ENCODE measurements around the gene CHPF2. TPM values are rescaled to one million over a fixed set of nuclear protein-coding genes. Genes with fewer than 3 reads are reported as not detected.

CHPF2 gene
- total RNA-seq, 1 donor from 2014 or later = 25.0 TPM

GRCh38 chr7:151213826-151214225 is 18.5 kb upstream of the CHPF2 start:
- no peak for FAIRE-seq
- no peak for DNase-seq (ENCODE audit: low read depth)
- Histone ChIP-seq H3K36me3 (ENCODE audit: control insufficient read depth, insufficient read depth, low read length) (peaks cover 19% of the 10 kb centered on the region), H3K27me3 (ENCODE audit: control insufficient read depth, insufficient read depth, low read length) (no peaks in the 10 kb centered on the region), H3K4me3 (ENCODE audit: low read depth, low read length) (no peak overlapping the region)
- TF ChIP-seq CTCF (IDR thresholded peaks at IDR 0.05; ENCODE audit: insufficient read depth, low read length, severe bottlenecking) = no peak

- no peak for DNase-seq (ENCODE audit: low read depth)
- no peak for FAIRE-seq
- Histone ChIP-seq H3K27me3 (ENCODE audit: control insufficient read depth, insufficient read depth, low read length) (no peaks in the 10 kb centered on the region), H3K36me3 (ENCODE audit: control insufficient read depth, insufficient read depth, low read length) (peaks cover 24% of the 10 kb centered on the region), H3K4me3 (ENCODE audit: low read depth, low read length) (no peak overlapping the region)
- no peak for TF ChIP-seq CTCF (IDR thresholded peaks at IDR 0.05; ENCODE audit: insufficient read depth, low read length, severe bottlenecking)
Measured at GRCh38 chr7:151215396-151215795, 16.9 kb upstream of the CHPF2 start.

GRCh38 chr7:151218170-151218569 is 14.1 kb upstream of the CHPF2 start:
- H3K36me3 ChIP-seq (ENCODE audit: control insufficient read depth, insufficient read depth, low read length) = peaks cover 38% of the 10 kb centered on the region
- TF ChIP-seq CTCF (IDR thresholded peaks at IDR 0.05; ENCODE audit: insufficient read depth, low read length, severe bottlenecking) = no peak
- H3K27me3 ChIP-seq (ENCODE audit: control insufficient read depth, insufficient read depth, low read length) = no peaks in the 10 kb centered on the region
- DNase-seq (ENCODE audit: low read depth) = no peak
- H3K4me3 ChIP-seq (ENCODE audit: low read depth, low read length) = no peak overlapping the region
- no peak for FAIRE-seq

- no peak for FAIRE-seq
- no peaks in the 10 kb centered on the region for H3K27me3 ChIP-seq (ENCODE audit: control insufficient read depth, insufficient read depth, low read length)
- TF ChIP-seq CTCF (IDR thresholded peaks at IDR 0.05; ENCODE audit: insufficient read depth, low read length, severe bottlenecking) = no peak
- peaks cover 33% of the 10 kb centered on the region for H3K36me3 ChIP-seq (ENCODE audit: control insufficient read depth, insufficient read depth, low read length)
- no peak for DNase-seq (ENCODE audit: low read depth)
- H3K4me3 ChIP-seq (ENCODE audit: low read depth, low read length) = no peak overlapping the region
Measured at GRCh38 chr7:151223728-151224127, 8.6 kb upstream of the CHPF2 start.

- peak; percentile 18 for DNase-seq (ENCODE audit: low read depth)
- Histone ChIP-seq H3K27me3 (ENCODE audit: control insufficient read depth, insufficient read depth, low read length) (no peaks in the 10 kb centered on the region), H3K4me3 (ENCODE audit: low read depth, low read length) (peak overlapping the region; percentile 64), H3K36me3 (ENCODE audit: control insufficient read depth, insufficient read depth, low read length) (peaks cover 23% of the 10 kb centered on the region)
- FAIRE-seq = peak; percentile 40
- no peak for TF ChIP-seq CTCF (IDR thresholded peaks at IDR 0.05; ENCODE audit: insufficient read depth, low read length, severe bottlenecking)
Measured at GRCh38 chr7:151225948-151226510, 6.3 kb upstream of the CHPF2 start.

GRCh38 chr7:151226560-151226874 is 5.8 kb upstream of the CHPF2 start:
- Histone ChIP-seq H3K36me3 (ENCODE audit: control insufficient read depth, insufficient read depth, low read length) (peaks cover 21% of the 10 kb centered on the region), H3K4me3 (ENCODE audit: low read depth, low read length) (peak overlapping the region; percentile 64), H3K27me3 (ENCODE audit: control insufficient read depth, insufficient read depth, low read length) (no peaks in the 10 kb centered on the region)
- FAIRE-seq (no peak), DNase-seq (ENCODE audit: low read depth) (no peak)
- no peak for TF ChIP-seq CTCF (IDR thresholded peaks at IDR 0.05; ENCODE audit: insufficient read depth, low read length, severe bottlenecking)

All from bronchial epithelial cell (primary cell).